ENCODE data around the gene GSTM4.

DNA sequence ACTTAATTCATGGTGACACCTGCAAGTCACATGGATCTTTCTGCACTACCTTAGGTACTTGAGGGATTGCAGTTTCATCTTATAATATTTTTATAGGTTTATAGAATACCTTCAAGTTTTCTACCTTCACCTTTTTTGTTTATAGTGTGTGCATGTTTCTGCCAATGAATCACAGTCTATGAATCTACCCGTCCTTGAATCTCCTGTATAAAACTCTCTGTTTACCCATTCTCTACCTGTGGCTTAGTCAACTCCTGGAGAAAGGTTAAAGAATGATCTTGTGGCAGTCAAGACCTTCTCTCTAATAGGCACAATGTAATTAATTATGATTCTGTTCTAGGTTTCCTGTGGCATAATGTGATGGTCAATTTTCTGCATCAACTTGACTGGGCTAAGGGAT, 8.8 kb downstream of the GSTM4 start:
- TF ChIP-seq CTCF (IDR thresholded peaks at IDR 0.05) (no peak), EZH2 (IDR thresholded peaks at IDR 0.05; ENCODE audit: borderline replicate concordance, insufficient read depth, low read depth, low read length, poor library complexity, severe bottlenecking) (no peak)

All from B cell (primary cell).